ENCODE data around the gene LRRC70. TPM values are rescaled to one million over a fixed set of nuclear protein-coding genes. Genes with fewer than 3 reads are reported as not detected.

Gene LRRC70
- total and polyA plus RNA-seq, 3 donors from 2014 or later: 4.9 to 9.9 (median 9.0) TPM

DNA sequence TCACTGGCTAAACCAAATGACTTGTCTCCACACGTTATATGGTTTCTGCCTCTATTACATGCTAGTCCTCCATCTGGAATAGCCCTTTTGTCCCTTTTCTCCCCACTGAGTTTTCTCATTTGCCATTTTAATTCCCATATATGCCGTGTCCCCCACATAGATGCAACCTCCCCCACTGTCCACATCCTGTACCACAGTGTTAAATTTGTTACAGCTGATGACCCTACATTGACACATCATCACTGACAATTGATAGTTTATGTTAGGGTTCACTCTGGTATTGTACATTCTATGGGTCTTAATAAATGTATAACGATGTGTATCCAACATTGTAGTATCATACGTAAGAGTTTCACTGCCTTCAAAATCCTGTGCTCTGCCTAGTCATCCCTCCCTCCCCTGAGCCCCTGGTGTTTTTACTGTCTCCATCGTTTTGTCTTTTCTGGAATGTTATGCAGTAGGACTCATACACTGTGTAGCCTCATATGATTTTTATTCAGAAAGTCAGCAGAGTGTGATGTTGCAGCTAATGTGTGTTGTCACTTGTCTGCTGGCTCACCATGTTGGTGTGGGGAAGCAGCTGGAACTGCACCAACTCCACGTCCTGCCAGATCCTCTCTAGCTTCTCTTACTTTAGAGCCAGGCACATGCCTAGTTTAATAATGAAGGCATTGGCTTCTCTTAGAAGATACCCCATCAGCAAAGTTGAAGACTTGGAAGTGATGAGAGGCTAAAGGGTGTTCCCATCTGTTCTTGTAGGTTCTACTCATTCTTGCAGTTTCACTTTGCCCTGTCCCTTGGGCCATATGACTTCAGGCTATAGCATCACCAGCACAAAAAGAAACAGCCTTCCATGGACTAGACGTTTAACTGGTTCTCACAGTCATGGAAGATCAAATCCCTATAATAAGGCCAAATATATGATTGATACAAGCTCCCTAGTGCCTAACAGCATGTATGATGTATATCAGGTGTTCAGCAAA is 30.2 kb downstream of the LRRC70 start:
- Histone ChIP-seq H3K36me3 (ENCODE audit: low read depth, missing control alignments) (no peaks in the 10 kb centered on the region), H3K4me3 (no peak overlapping the region), H3K4me1 (no peaks in the 10 kb centered on the region), H3K9me3 (no peaks in the 10 kb centered on the region), H3K27ac (no peak overlapping the region), H3K27me3 (no peaks in the 10 kb centered on the region)
- TF ChIP-seq, protein P1, sequence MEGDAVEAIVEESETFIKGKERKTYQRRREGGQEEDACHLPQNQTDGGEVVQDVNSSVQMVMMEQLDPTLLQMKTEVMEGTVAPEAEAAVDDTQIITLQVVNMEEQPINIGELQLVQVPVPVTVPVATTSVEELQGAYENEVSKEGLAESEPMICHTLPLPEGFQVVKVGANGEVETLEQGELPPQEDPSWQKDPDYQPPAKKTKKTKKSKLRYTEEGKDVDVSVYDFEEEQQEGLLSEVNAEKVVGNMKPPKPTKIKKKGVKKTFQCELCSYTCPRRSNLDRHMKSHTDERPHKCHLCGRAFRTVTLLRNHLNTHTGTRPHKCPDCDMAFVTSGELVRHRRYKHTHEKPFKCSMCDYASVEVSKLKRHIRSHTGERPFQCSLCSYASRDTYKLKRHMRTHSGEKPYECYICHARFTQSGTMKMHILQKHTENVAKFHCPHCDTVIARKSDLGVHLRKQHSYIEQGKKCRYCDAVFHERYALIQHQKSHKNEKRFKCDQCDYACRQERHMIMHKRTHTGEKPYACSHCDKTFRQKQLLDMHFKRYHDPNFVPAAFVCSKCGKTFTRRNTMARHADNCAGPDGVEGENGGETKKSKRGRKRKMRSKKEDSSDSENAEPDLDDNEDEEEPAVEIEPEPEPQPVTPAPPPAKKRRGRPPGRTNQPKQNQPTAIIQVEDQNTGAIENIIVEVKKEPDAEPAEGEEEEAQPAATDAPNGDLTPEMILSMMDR (IDR thresholded peaks at IDR 0.05): no peak
- no peak for TF ChIP-seq POLR2A (IDR thresholded peaks at IDR 0.05)
- DNase-seq: no peak
- WGBS, 2 donors: 82 to 88% methylated on average over 7 of the region's 7 CpGs
- intact Hi-C loops (cut with DNase I; ENCODE audit: low total_unique reads): no loop called here

DNA sequence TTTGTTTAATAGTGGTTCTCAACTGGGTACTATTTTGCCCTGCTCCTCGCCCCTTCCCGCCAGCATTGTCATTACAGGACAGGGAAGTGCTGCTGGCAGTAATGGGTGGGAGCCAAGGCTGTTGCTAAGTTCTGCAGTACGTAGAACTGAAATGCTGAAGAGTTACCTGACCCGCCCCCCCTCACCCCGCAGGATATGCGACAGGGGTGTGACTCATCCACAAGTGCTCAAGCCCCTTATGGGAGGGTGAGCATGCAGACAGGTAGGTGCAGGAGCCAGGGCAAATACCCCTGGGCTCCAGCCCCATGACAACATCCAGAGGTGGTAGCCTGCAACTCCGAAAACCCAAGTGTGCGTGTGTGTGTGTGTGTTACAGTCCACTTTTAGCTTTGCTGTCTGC is 35.7 kb downstream of the LRRC70 start:
- H3K27me3 ChIP-seq: no peaks in the 10 kb centered on the region
- no peaks in the 10 kb centered on the region for H3K9me3 ChIP-seq
- no peaks in the 10 kb centered on the region for H3K4me1 ChIP-seq
- intact Hi-C loops (cut with DNase I; ENCODE audit: low total_unique reads): no loop called here
- no peak for DNase-seq
- H3K4me3 ChIP-seq: no peak overlapping the region
- 94 to 96% methylated on average over 6 to 8 of the region's 8 CpGs for WGBS, 2 donors
- H3K27ac ChIP-seq: no peak overlapping the region
- TF ChIP-seq, protein P1 (IDR thresholded peaks at IDR 0.05): no peak
- TF ChIP-seq POLR2A (IDR thresholded peaks at IDR 0.05): no peak
- no peaks in the 10 kb centered on the region for H3K36me3 ChIP-seq (ENCODE audit: low read depth, missing control alignments)

DNA sequence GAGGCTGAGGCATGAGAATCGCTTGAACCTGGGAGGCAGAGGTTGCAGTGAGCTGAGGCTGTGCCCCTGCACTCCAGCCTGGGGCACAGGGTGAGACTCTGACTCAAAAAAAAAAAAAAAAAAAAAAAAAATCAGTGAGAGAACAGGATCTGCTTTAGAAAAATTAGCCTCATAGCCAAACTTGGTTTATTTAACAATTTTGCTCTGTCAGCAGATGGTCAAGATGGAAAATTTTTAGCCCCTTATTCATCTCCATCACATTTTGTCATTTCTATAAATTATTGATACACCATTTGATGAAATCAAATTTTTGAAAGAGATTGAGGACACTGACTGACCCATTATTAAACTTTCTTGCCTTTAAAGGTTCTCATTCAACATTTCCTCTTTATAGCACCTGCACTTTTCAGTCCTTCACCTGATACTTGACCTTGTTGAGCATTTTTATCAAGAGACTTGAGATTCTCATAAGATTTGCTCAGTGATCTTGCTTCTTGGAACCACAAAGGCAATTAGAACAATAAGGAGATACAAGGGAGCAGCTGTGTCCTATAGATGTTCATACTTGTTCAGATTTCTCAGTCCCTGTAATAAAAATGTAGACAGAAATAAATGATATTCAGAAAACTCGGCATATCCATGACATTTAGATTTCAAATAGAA is 38.1 kb downstream of the LRRC70 start:
- no peak for TF ChIP-seq POLR2A (IDR thresholded peaks at IDR 0.05)
- H3K36me3 ChIP-seq (ENCODE audit: low read depth, missing control alignments): no peaks in the 10 kb centered on the region
- no peaks in the 10 kb centered on the region for H3K27me3 ChIP-seq
- intact Hi-C loops (cut with DNase I; ENCODE audit: low total_unique reads): no loop called here
- 89 to 96% methylated on average over 2 of the region's 2 CpGs for WGBS, 2 donors
- DNase-seq: no peak
- no peaks in the 10 kb centered on the region for H3K9me3 ChIP-seq
- H3K4me1 ChIP-seq: no peaks in the 10 kb centered on the region
- no peak overlapping the region for H3K27ac ChIP-seq
- H3K4me3 ChIP-seq: no peak overlapping the region

DNA sequence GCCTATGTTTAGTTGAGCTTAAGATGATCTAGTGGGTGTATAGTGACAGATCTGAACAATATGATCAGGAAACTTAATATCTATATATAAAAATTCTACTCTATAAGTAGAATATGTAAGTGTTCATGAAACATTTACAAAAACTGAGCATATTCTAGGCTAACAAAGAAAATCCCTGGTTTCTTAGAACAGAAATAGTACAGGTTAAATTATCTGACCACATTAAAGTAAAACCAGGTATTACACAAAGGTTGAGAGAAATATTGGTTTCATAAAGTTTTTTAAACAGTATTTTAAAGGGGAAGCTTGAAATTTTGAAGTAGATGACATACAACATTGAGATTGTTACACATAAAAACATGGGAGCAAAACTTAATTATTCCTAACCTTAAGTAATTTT is 39.3 kb downstream of the LRRC70 start:
- intact Hi-C loops (cut with DNase I; ENCODE audit: low total_unique reads): no loop called here
- Histone ChIP-seq H3K27me3 (no peaks in the 10 kb centered on the region), H3K36me3 (ENCODE audit: low read depth, missing control alignments) (no peaks in the 10 kb centered on the region), H3K4me3 (no peak overlapping the region), H3K9me3 (no peaks in the 10 kb centered on the region), H3K4me1 (no peaks in the 10 kb centered on the region), H3K27ac (no peak overlapping the region)
- no peak for DNase-seq
- no peak for TF ChIP-seq POLR2A (IDR thresholded peaks at IDR 0.05)

DNA sequence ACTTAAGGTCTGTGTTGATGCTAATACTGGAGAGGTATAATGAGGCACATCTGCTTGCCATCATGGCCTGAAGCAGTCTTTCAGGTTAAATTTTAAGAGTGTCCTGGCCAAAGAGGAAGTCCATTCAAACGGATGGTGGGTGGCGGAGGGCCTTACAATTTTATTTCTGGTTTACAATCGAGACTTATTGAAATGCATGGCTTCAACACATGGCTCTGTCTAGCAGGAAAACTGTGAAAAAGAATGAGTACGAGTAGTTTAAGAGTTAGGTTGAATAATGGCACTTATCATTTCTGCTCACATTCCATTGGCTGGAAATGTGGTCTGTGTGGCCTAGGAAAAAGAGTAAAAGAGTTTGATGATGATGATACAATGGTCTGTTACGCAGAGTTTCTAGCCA is 42.1 kb downstream of the LRRC70 start:
- WGBS, 2 donors: 92 to 97% methylated on average over 5 of the region's 5 CpGs
- no peak for DNase-seq
- Histone ChIP-seq H3K4me3 (no peak overlapping the region), H3K4me1 (no peaks in the 10 kb centered on the region), H3K27ac (no peak overlapping the region), H3K27me3 (no peaks in the 10 kb centered on the region), H3K36me3 (ENCODE audit: low read depth, missing control alignments) (no peaks in the 10 kb centered on the region), H3K9me3 (no peaks in the 10 kb centered on the region)
- no peak for TF ChIP-seq POLR2A (IDR thresholded peaks at IDR 0.05)
- TF ChIP-seq, protein P1 (IDR thresholded peaks at IDR 0.05): no peak
- intact Hi-C loops (cut with DNase I; ENCODE audit: low total_unique reads): no loop called here

All from testis (tissue), 3 donors.